CD4-positive, CD25-positive, alpha-beta regulatory T cell (primary cell): Measurements from ENCODE around the gene HIBADH. TPM values are rescaled to one million over a fixed set of nuclear protein-coding genes. Genes with fewer than 3 reads are reported as not detected.
"Not testable (repeated sequence)": the region's sequence is repeated elsewhere in the genome, so short reads cannot be mapped to it uniquely, and the experiment has no call there.

Experiments
- ATAC-seq, 2 donors: fragments of 150-1000 bp; cut with Tn5 transposase; one replicate each; pipeline ENCODE4 v1.10.0; 2021; ENCODE audit warnings: low read depth in 2 of 2, moderate number of reproducible peaks in 2 of 2, moderate library complexity in 1 of 2
- DNase-seq, 3 donors: peaks; one replicate each; pipeline versions ENCODE4 v3.0.0 to v3.0.0-alpha.2; 2012 to 2022; ENCODE audit warnings: mixed read lengths in 1 of 3
- H3K27ac ChIP-seq: one replicate; pipeline ENCODE4 v1.7.0; 2013; ENCODE audit warnings: mild to moderate bottlenecking, low read length; ENCODE audit not compliant: insufficient read depth, poor library complexity, severe bottlenecking
- H3K27me3 ChIP-seq: one replicate; pipeline ENCODE4 v1.7.0; 2013; ENCODE audit warnings: low read length; ENCODE audit not compliant: control insufficient read depth, insufficient read depth
- H3K36me3 ChIP-seq: one replicate; pipeline ENCODE4 v1.7.0; 2013; ENCODE audit warnings: mild to moderate bottlenecking, low read length, moderate library complexity; ENCODE audit not compliant: control insufficient read depth, insufficient read depth
- H3K4me1 ChIP-seq: 2 replicates; pipeline ENCODE4 v1.7.0; 2013; ENCODE audit warnings: mild to moderate bottlenecking, low read length; ENCODE audit not compliant: insufficient read depth, control insufficient read depth, poor library complexity, severe bottlenecking
- H3K4me3 ChIP-seq: one replicate; pipeline ENCODE4 v1.7.0; 2013; ENCODE audit warnings: low read depth, mild to moderate bottlenecking, low read length, moderate library complexity
- H3K9me3 ChIP-seq, 2 experiments: 1 replicate in 1 of 2; 2 replicates in 1 of 2; pipeline ENCODE4 v1.7.0; 2013; ENCODE audit warnings: low read length in 2 of 2, mild to moderate bottlenecking in 1 of 2, moderate library complexity in 1 of 2; ENCODE audit not compliant: control insufficient read depth in 2 of 2
- H3K27ac Mint-ChIP-seq, 3 donors: one replicate each; pipeline ENCODE4 v1.8.0; 2020 to 2022; ENCODE audit warnings: mild to moderate bottlenecking in 3 of 3, mixed read lengths in 3 of 3, moderate library complexity in 2 of 3
- H3K27me3 Mint-ChIP-seq: one replicate; pipeline ENCODE4 v1.8.0; 2022; ENCODE audit warnings: mild to moderate bottlenecking, mixed read lengths
- H3K36me3 Mint-ChIP-seq: one replicate; pipeline ENCODE4 v1.8.0; 2020; ENCODE audit warnings: mixed read lengths
- H3K4me1 Mint-ChIP-seq, 4 donors: one replicate each; pipeline ENCODE4 v1.8.0; 2020 to 2022; ENCODE audit warnings: mixed read lengths in 4 of 4, mild to moderate bottlenecking in 1 of 4
- H3K4me3 Mint-ChIP-seq, 4 donors: one replicate each; pipeline ENCODE4 v1.8.0; 2020 to 2022; ENCODE audit warnings: mild to moderate bottlenecking in 4 of 4, mixed read lengths in 4 of 4, moderate library complexity in 3 of 4
- H3K9me3 Mint-ChIP-seq, 7 donors: one replicate each; pipeline ENCODE4 v1.8.0; 2020 to 2022; ENCODE audit warnings: mixed read lengths in 7 of 7, mild to moderate bottlenecking in 3 of 7, moderate library complexity in 2 of 7
- polyA plus RNA-seq, 4 donors: library from polyadenylated mRNA; unstranded; fragments of 300-500 nt; fragmentation: Illumina TruSeq; gene quantifications; one replicate each; pipeline ENCODE4 v1.2.3, GENCODE V29; 2021
- total RNA-seq: library from RNA; stranded (reverse); gene quantifications from one replicate; pipeline ENCODE4 v1.2.3, GENCODE V29; 2022

The HIBADH gene
- total and polyA plus RNA-seq, 5 donors from 2014 or later: 6.1 to 33.0 (median 26.9) TPM

DNA sequence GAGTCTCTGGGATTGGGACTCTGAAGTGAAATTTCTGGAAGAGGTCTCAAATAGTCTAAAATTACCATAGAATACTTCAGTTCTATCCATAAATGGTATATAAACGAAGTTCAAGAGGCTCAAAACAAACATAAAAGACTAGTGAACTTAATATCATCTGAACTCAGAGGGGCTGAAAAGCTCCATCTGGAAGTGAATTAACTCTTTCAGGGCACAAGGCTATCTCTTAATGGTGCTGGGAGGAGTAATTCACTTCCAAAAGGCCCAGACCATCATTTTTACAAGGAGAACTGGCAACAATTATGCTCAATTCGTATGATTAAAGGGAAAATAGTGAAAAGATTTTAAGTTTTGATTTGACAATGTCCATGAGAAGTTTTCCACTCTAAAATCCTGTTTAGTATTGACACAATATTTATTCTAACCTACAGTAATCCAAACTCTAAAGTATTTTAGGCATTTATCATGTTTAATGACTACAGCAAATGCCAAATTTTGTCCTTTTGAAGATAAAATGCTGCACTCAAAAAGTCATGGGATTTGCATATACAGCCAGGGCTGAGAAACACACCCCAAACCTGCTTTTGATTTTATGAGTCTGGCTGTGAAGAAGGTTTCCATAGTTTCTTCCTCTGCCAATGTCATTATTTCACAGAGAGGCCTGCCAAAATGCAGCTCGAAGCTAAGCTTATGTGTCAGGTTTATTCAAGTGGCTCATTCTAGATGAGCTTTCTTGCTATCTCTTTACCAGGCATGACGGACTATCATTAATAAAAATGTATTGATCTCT is 143.9 kb downstream of the HIBADH start:
- Histone ChIP-seq H3K27ac (no peak overlapping the region), H3K4me3 (no peak overlapping the region), H3K36me3 (no peaks in the 10 kb centered on the region), H3K4me1 (no peaks in the 10 kb centered on the region), H3K9me3 (no peaks in the 10 kb centered on the region), H3K27me3 (no peaks in the 10 kb centered on the region)
- H3K4me3 Mint-ChIP-seq: no peak overlapping the region
- ATAC-seq (no peak), DNase-seq (no peak)
- H3K9me3 Mint-ChIP-seq: no peaks in the 10 kb centered on the region
- no peak overlapping the region for H3K27ac Mint-ChIP-seq
- peaks cover 0 to 4% (median 0%) of the 10 kb centered on the region in 4 donors for H3K4me1 Mint-ChIP-seq
- H3K27me3 Mint-ChIP-seq: no peaks in the 10 kb centered on the region
- peaks cover 10% of the 10 kb centered on the region for H3K36me3 Mint-ChIP-seq

DNA sequence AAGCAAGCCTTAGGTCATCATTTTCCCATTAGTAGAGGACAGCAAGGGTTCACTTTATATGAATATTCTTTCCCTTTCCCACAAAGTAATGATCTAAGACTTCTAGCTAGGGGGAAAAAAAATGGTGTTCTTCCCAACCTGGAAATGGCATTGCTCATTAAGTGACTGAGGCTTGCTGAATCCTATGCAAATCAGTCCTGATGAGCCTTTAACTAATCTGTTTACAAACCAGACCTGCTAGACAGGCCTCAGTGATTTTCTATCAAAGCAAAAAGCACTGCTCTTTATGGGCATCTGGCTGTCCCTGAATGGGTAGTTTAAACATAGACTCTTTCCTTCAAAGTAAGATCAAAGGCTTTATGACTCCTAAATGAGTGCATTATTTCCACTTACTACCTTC is 146.3 kb downstream of the HIBADH start:
- no peaks in the 10 kb centered on the region for H3K27me3 Mint-ChIP-seq
- H3K4me1 Mint-ChIP-seq: peaks cover 0 to 4% (median 0%) of the 10 kb centered on the region in 4 donors
- no peak for ATAC-seq
- no peaks in the 10 kb centered on the region for H3K4me1 ChIP-seq
- H3K27ac ChIP-seq: no peak overlapping the region
- H3K4me3 Mint-ChIP-seq: no peak overlapping the region
- no peaks in the 10 kb centered on the region for H3K36me3 ChIP-seq
- H3K4me3 ChIP-seq: no peak overlapping the region
- H3K27ac Mint-ChIP-seq: peak overlapping the region in 1 of 3 donors; percentile 21
- H3K27me3 ChIP-seq: no peaks in the 10 kb centered on the region
- no peak for DNase-seq
- H3K9me3 ChIP-seq: no peaks in the 10 kb centered on the region
- H3K36me3 Mint-ChIP-seq: peaks cover 4% of the 10 kb centered on the region
- no peaks in the 10 kb centered on the region for H3K9me3 Mint-ChIP-seq

DNA sequence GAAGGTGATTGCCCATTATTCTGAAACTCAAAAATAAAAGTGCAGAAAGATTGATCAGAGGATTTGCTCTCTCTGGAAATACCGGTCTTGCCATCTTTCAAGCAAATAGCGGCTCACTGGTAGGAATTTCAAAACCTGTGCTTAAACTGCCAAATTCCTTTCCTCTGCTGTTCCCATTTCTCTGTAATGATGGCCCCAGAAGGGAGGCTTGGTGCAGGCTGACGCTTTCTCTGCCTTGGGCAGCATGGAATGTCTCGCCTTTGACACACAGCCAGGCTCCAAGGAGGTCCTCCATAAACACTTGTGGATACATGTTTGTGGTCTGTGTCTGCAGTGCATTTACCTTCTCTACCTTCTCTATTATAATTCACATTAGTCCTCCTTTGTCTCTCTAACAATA is 146.8 kb downstream of the HIBADH start:
- H3K9me3 Mint-ChIP-seq: no peaks in the 10 kb centered on the region
- H3K36me3 Mint-ChIP-seq: peaks cover 4% of the 10 kb centered on the region
- DNase-seq (no peak), ATAC-seq (no peak)
- no peaks in the 10 kb centered on the region for H3K27me3 Mint-ChIP-seq
- peaks cover 0 to 4% (median 0%) of the 10 kb centered on the region in 4 donors for H3K4me1 Mint-ChIP-seq
- Histone ChIP-seq H3K4me1 (no peaks in the 10 kb centered on the region), H3K4me3 (no peak overlapping the region), H3K36me3 (no peaks in the 10 kb centered on the region), H3K27ac (no peak overlapping the region), H3K9me3 (no peaks in the 10 kb centered on the region), H3K27me3 (no peaks in the 10 kb centered on the region)
- no peak overlapping the region for H3K4me3 Mint-ChIP-seq
- peak overlapping the region in 1 of 3 donors; percentile 21 for H3K27ac Mint-ChIP-seq

DNA sequence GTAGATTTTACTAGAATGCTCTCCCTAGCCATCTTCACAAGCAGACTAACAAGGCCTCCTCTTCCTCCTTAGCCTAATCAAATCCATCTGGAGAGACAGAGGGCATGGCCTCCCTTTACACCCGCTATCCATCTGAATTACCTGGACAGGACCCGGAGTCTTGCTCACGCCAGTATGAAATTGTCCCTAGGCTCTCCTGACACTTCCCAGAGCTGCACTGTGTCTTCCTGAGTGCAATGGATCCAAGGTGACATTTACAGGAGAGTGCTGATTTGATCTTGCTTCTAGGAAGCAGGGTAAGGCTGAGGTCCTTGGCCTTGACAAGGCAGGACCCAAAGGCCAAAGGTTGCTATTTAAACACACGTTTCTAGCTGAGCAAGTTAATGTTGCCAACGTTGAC is 147.8 kb downstream of the HIBADH start:
- Histone ChIP-seq H3K36me3 (no peaks in the 10 kb centered on the region), H3K27ac (no peak overlapping the region), H3K4me3 (no peak overlapping the region), H3K4me1 (no peaks in the 10 kb centered on the region), H3K9me3 (no peaks in the 10 kb centered on the region), H3K27me3 (no peaks in the 10 kb centered on the region)
- ATAC-seq: no peak
- Mint-ChIP-seq H3K9me3 (no peaks in the 10 kb centered on the region), H3K36me3 (no peaks in the 10 kb centered on the region), H3K4me1 (peaks cover 0 to under 1% (median 0%) of the 10 kb centered on the region in 4 donors), H3K27ac (no peak overlapping the region), H3K27me3 (no peaks in the 10 kb centered on the region), H3K4me3 (no peak overlapping the region)
- no peak for DNase-seq

DNA sequence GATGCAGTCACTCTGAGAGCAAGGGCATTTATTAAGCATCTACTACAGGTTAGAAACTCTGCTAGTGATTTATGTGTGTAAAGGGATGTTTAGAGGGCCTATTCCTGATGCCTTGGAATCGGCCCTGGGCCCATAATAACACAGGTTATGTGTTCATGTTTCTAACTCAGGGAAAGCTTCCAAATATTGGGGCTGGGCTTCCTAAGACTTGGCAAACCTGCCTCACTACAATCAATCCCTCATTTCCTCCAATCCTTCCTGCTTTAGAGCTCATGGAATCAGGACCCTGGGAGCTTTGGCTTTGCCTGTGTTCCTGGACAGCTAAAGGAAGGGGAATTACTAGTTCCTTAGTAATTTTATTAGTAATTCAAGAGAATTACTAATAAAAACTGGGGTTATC is 148.8 kb downstream of the HIBADH start:
- Histone ChIP-seq H3K9me3 (no peaks in the 10 kb centered on the region), H3K4me1 (no peaks in the 10 kb centered on the region), H3K27ac (no peak overlapping the region), H3K4me3 (no peak overlapping the region), H3K36me3 (no peaks in the 10 kb centered on the region), H3K27me3 (no peaks in the 10 kb centered on the region)
- Mint-ChIP-seq H3K4me3 (no peak overlapping the region), H3K36me3 (no peaks in the 10 kb centered on the region), H3K27me3 (no peaks in the 10 kb centered on the region), H3K27ac (no peak overlapping the region), H3K4me1 (no peaks in the 10 kb centered on the region), H3K9me3 (no peaks in the 10 kb centered on the region)
- ATAC-seq (no peak), DNase-seq (no peak)

DNA sequence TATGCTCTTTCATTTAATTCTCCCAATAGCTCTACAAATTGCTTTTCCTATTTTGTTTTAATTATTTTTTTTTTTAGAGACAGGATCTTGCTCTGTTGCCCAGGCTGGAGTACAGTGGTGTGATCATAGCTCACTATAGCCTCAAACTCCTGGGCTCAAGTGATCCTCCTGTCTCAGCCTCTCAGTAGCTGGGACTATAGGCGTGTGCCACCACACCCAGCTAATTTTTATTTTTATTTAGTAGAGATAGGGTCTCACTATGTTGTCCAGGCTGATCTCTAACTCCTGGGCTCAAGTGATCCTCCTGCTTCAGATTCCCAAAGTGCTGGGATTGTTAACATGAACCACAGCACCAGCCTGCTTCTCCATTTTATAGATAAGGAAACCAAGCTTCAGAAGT is 151.3 kb downstream of the HIBADH start:
- not testable (repeated sequence) for H3K4me1 ChIP-seq, H3K27ac Mint-ChIP-seq, H3K36me3 Mint-ChIP-seq, H3K27me3 Mint-ChIP-seq, H3K4me1 Mint-ChIP-seq, ATAC-seq, H3K9me3 Mint-ChIP-seq, H3K9me3 ChIP-seq, H3K4me3 Mint-ChIP-seq, H3K36me3 ChIP-seq, H3K27me3 ChIP-seq, H3K4me3 ChIP-seq, H3K27ac ChIP-seq, DNase-seq

DNA sequence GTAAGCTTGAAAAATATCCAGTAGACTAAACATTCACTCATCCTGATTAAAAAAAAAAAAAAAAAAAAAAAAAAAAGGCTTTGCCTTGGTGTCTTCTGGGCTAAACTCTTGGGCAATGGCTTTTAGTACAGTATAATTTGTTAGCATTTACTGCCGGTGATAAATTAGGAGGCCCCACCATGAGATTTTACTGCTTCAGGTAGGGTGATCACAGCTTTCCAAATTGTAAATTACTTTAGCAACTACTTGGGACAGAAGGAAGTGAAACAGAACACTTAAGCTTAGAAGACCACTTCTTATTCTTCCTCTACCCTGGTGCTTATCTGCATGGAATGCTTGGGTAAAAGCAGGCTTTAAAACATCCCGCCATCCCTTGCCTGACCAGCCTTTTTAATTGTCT is 152.1 kb downstream of the HIBADH start:
- H3K4me3 Mint-ChIP-seq: no peak overlapping the region
- H3K27ac Mint-ChIP-seq: no peak overlapping the region
- H3K4me1 Mint-ChIP-seq: no peaks in the 10 kb centered on the region
- H3K9me3 Mint-ChIP-seq: peaks cover 0 to 1% (median 0%) of the 10 kb centered on the region in 7 donors
- H3K4me1 ChIP-seq: no peaks in the 10 kb centered on the region
- H3K27me3 Mint-ChIP-seq: no peaks in the 10 kb centered on the region
- no peaks in the 10 kb centered on the region for H3K27me3 ChIP-seq
- H3K9me3 ChIP-seq: no peaks in the 10 kb centered on the region
- no peak for DNase-seq
- ATAC-seq: no peak
- no peaks in the 10 kb centered on the region for H3K36me3 Mint-ChIP-seq
- no peak overlapping the region for H3K27ac ChIP-seq
- no peak overlapping the region for H3K4me3 ChIP-seq
- H3K36me3 ChIP-seq: no peaks in the 10 kb centered on the region

DNA sequence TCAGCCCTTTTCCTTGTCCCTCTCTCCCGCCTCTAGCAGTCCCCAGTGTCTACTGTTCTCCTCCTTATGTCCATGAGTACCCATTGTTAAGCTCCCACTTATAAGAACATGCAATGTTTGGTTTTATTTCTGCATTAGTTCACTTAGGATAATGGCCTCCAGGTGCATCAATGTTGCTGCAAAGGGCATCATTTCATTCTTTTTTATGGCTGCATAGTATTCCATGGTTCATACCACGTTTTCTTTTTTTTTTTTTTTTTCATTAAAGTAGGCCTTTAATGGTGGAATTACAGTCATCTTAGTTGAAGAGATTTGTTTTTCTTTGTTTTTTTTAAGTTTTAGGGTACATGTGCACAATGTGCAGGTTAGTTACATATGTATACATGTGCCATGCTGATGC is 160.8 kb downstream of the HIBADH start:
- not testable (repeated sequence) for H3K9me3 ChIP-seq, H3K27me3 Mint-ChIP-seq, H3K4me1 Mint-ChIP-seq, DNase-seq, ATAC-seq, H3K4me3 ChIP-seq, H3K27ac ChIP-seq, H3K36me3 ChIP-seq, H3K4me3 Mint-ChIP-seq, H3K36me3 Mint-ChIP-seq, H3K27me3 ChIP-seq, H3K4me1 ChIP-seq, H3K9me3 Mint-ChIP-seq, H3K27ac Mint-ChIP-seq
